Measurements from ENCODE around the gene BRD8. TPM values are rescaled to one million over a fixed set of nuclear protein-coding genes. Genes with fewer than 3 reads are reported as not detected.

BRD8 gene
- total and polyA plus RNA-seq, 2 experiments from 2014 or later, result 39.2 to 50.7 TPM

DNA sequence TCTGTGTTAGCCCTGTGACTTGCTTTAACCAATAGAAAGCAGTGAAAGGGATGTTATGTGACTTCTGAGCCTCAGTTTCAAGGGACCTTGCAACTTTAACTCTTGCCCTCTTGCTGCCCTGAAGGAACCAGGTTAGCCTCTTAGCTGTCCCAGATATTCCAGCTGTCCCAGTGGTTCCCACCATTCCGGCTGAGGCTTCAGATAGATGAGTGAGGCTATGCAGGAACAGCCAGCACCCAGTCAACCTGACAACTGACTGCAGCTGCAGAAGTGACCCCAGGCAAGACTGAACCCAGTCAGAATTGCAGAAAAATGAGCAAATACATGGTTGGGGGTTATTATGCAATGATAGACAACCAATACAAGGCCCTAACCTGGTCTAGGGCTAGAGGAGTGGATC lies 45.1 kb upstream of the BRD8 start:
- Histone ChIP-seq H2AFZ (no peak overlapping the region), H4K20me1 (ENCODE audit: insufficient read depth, poor library complexity, severe bottlenecking) (no peaks in the 10 kb centered on the region), H3K4me2 (no peak overlapping the region), H3K9me2 (replicated peaks; ENCODE audit: insufficient read depth) (no peaks in the 10 kb centered on the region), H3K36me3 (replicated peaks; ENCODE audit: insufficient read depth, low read depth) (no peaks in the 10 kb centered on the region), H3K4me1 (ENCODE audit: insufficient read depth) (no peaks in the 10 kb centered on the region), H3K79me2 (no peaks in the 10 kb centered on the region), H3K27me3 (no peaks in the 10 kb centered on the region), H3K27ac (no peak overlapping the region), H3K4me3 (no peak overlapping the region), H3K9me3 (ENCODE audit: low read depth) (no peaks in the 10 kb centered on the region)
- WGBS (ENCODE audit: low lambda C conversion rate, missing lambda C conversion rate), result 89% methylated on average over 1 of the region's 1 CpG
- no peak for DNase-seq (ENCODE audit: low spot score)
- TF ChIP-seq EZH2 (IDR thresholded peaks at IDR 0.05; ENCODE audit: borderline replicate concordance), result no peak
- TF ChIP-seq, protein P1, sequence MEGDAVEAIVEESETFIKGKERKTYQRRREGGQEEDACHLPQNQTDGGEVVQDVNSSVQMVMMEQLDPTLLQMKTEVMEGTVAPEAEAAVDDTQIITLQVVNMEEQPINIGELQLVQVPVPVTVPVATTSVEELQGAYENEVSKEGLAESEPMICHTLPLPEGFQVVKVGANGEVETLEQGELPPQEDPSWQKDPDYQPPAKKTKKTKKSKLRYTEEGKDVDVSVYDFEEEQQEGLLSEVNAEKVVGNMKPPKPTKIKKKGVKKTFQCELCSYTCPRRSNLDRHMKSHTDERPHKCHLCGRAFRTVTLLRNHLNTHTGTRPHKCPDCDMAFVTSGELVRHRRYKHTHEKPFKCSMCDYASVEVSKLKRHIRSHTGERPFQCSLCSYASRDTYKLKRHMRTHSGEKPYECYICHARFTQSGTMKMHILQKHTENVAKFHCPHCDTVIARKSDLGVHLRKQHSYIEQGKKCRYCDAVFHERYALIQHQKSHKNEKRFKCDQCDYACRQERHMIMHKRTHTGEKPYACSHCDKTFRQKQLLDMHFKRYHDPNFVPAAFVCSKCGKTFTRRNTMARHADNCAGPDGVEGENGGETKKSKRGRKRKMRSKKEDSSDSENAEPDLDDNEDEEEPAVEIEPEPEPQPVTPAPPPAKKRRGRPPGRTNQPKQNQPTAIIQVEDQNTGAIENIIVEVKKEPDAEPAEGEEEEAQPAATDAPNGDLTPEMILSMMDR (IDR thresholded peaks at IDR 0.05; ENCODE audit: poor library complexity), result no peak
- no peak for TF ChIP-seq EZH2phosphoT487 (IDR thresholded peaks at IDR 0.05; ENCODE audit: low read depth, severe bottlenecking, unreplicated experiment)

DNA sequence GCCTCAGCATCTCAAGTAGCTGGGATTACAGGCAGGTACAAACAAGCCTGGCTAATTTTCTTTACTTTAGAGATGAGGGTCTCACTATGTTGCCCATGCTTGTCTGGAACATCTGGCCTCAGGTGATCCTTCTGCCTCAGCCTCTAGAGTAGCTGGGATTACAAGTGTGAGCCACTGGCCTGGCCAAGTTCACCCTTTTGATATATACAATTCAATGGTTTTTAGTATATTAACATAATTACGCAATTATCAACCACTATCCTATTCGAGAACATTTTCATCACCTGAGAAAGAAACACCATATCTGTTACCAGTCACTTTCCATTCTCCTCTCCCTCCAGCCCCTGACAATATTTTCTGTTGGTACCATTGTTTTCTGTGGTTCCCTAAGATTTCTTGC lies 38.4 kb upstream of the BRD8 start:
- no peaks in the 10 kb centered on the region for H3K27me3 ChIP-seq
- no peak overlapping the region for H2AFZ ChIP-seq
- H3K36me3 ChIP-seq (replicated peaks; ENCODE audit: insufficient read depth, low read depth), result no peaks in the 10 kb centered on the region
- no peak for DNase-seq (ENCODE audit: low spot score)
- H3K79me2 ChIP-seq, result peaks cover 12% of the 10 kb centered on the region
- H3K4me2 ChIP-seq, result no peak overlapping the region
- H3K9me3 ChIP-seq (ENCODE audit: low read depth), result no peaks in the 10 kb centered on the region
- 92% methylated on average over 2 of the region's 2 CpGs for WGBS (ENCODE audit: low lambda C conversion rate, missing lambda C conversion rate)
- no peak overlapping the region for H3K4me3 ChIP-seq
- TF ChIP-seq EZH2 (IDR thresholded peaks at IDR 0.05; ENCODE audit: borderline replicate concordance) (no peak), EZH2phosphoT487 (IDR thresholded peaks at IDR 0.05; ENCODE audit: low read depth, severe bottlenecking, unreplicated experiment) (no peak)
- TF ChIP-seq, protein P1 (IDR thresholded peaks at IDR 0.05; ENCODE audit: poor library complexity), result no peak
- H3K27ac ChIP-seq, result no peak overlapping the region
- H3K9me2 ChIP-seq (replicated peaks; ENCODE audit: insufficient read depth), result no peaks in the 10 kb centered on the region
- no peaks in the 10 kb centered on the region for H3K4me1 ChIP-seq (ENCODE audit: insufficient read depth)
- H4K20me1 ChIP-seq (ENCODE audit: insufficient read depth, poor library complexity, severe bottlenecking), result no peaks in the 10 kb centered on the region

DNA sequence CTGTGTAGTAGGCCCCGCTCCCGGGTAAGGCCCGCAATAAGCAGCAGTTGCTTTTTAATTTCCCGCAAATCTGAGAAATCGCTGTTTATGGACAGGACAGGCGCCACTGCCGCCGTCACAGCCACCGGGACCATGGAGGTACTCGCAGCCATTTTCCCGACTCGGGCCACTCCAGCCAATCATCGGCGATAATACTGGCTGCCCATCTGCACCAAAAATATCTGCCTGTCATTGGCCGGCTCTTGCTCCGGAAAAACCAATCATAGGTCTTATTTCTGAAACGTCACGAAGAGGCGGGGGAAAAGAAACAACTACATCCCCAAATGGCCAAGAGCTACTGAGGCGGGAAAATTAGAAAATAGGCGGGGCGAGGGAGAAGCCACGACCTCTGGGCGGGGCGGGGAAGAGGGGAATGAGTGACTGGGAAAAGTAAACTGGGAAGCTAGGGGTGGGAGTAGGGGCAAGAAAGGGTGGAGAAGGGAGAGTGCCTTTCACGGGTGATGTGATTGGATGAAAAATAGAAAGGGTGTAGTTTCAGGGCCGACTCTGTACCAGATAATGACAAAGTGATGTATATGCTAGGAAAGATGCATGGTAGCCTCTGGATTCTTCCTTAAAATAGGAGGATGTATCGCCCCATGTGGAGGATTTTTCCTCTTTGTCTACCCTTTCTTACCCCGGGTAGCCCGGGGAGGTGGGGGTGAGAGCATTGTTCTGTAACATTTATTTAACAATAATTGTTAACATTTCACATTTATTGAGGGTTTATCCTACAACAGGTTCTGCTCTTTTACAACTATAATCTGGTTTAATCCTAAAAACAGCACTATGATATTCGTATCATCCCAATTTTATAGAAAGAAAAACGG lies 35.0 kb upstream of the BRD8 start, which contains the start of gene CDC23:
Gene CDC23, minus strand, starts transcription at position 163 of the 869 bp plus-strand sequence. Its CDS starts 11 bp downstream, at position 152.
- H3K79me2 ChIP-seq, result peaks cover 45% of the 10 kb centered on the region
- no peaks in the 10 kb centered on the region for H3K9me2 ChIP-seq (replicated peaks; ENCODE audit: insufficient read depth)
- no peaks in the 10 kb centered on the region for H3K9me3 ChIP-seq (ENCODE audit: low read depth)
- H3K27ac ChIP-seq, result peak within 1 kb of the TSS; percentile 68
- H3K27me3 ChIP-seq, result no peaks in the 10 kb centered on the region
- H2AFZ ChIP-seq, result peak within 1 kb of the TSS; percentile 49
- no peak for TF ChIP-seq EZH2 (IDR thresholded peaks at IDR 0.05; ENCODE audit: borderline replicate concordance)
- no peak for TF ChIP-seq EZH2phosphoT487 (IDR thresholded peaks at IDR 0.05; ENCODE audit: low read depth, severe bottlenecking, unreplicated experiment)
- WGBS (ENCODE audit: low lambda C conversion rate, missing lambda C conversion rate), result 4% methylated on average over 31 of the region's 32 CpGs
- DNase-seq (ENCODE audit: low spot score), result peak; percentile 96
- no peaks in the 10 kb centered on the region for H3K4me1 ChIP-seq (ENCODE audit: insufficient read depth)
- no peaks in the 10 kb centered on the region for H3K36me3 ChIP-seq (replicated peaks; ENCODE audit: insufficient read depth, low read depth)
- H4K20me1 ChIP-seq (ENCODE audit: insufficient read depth, poor library complexity, severe bottlenecking), result no peaks in the 10 kb centered on the region
- peak within 1 kb of the TSS; percentile 26 for H3K4me3 ChIP-seq
- peak within 1 kb of the TSS; percentile 80 for H3K4me2 ChIP-seq

DNA sequence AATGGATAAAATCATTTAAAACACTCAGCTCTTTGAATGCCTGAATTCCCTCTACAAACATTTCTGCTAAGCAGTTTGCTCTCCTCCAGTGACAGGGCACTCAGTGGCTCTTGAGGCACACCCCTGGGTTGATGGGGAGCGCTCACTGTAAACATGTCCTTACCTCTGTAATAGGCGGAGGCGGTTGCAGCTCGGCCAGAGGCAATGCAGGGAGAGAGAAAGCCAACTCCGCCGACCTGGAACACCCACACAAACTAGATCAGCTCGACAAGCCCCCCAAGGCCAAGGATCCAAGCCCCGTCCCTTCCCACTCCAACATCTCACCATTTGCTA lies 34.4 kb upstream of the BRD8 start:
- H3K27ac ChIP-seq, result peak overlapping the region; percentile 68
- H3K79me2 ChIP-seq, result peaks cover 50% of the 10 kb centered on the region

More for the DNA sequence above, 34.4 kb upstream of the BRD8 start:
- Histone ChIP-seq H3K4me3 (peak overlapping the region; percentile 26), H4K20me1 (ENCODE audit: insufficient read depth, poor library complexity, severe bottlenecking) (no peaks in the 10 kb centered on the region), H3K36me3 (replicated peaks; ENCODE audit: insufficient read depth, low read depth) (no peaks in the 10 kb centered on the region), H3K9me2 (replicated peaks; ENCODE audit: insufficient read depth) (no peaks in the 10 kb centered on the region), H3K4me2 (peak overlapping the region; percentile 80), H2AFZ (peak overlapping the region; percentile 49), H3K9me3 (ENCODE audit: low read depth) (no peaks in the 10 kb centered on the region), H3K4me1 (ENCODE audit: insufficient read depth) (no peaks in the 10 kb centered on the region), H3K27me3 (no peaks in the 10 kb centered on the region)
- WGBS (ENCODE audit: low lambda C conversion rate, missing lambda C conversion rate), result 3% methylated on average over 8 of the region's 8 CpGs
- TF ChIP-seq EZH2phosphoT487 (IDR thresholded peaks at IDR 0.05; ENCODE audit: low read depth, severe bottlenecking, unreplicated experiment), result no peak
- TF ChIP-seq, protein P1 (IDR thresholded peaks at IDR 0.05; ENCODE audit: poor library complexity), result no peak
- TF ChIP-seq EZH2 (IDR thresholded peaks at IDR 0.05; ENCODE audit: borderline replicate concordance), result no peak
- DNase-seq (ENCODE audit: low spot score), result peak; percentile 37
